Measurements from ENCODE around the gene KCNJ1. TPM values are rescaled to one million over a fixed set of nuclear protein-coding genes. Genes with fewer than 3 reads are reported as not detected.

KCNJ1 gene
- total RNA-seq = not detected in 2 replicates

DNA sequence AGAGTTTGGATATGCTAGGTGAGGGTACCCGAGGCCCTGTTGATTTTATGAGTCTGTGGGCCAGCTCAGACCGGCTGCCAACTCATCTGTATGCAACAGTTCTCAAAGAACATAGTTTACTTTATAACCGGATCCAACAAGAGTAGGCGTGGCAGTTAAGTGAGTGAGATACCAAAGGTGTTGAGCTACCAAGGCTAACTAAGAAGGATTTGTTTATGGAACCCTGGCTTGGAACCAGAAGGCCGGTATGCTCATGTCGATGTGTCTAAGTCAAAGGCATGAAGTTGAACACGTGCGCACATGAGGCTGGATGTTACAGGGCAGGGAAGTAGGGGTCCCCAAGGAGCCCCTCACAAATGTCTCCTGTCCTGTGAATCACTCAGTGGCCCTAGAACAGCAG lies at the start of gene KCNJ1:
Gene KCNJ1 (minus strand): TSS at position 20 of the 400 bp plus-strand sequence. CDS start 27,053 bp downstream, outside the sequence.
- TF ChIP-seq, protein P1, sequence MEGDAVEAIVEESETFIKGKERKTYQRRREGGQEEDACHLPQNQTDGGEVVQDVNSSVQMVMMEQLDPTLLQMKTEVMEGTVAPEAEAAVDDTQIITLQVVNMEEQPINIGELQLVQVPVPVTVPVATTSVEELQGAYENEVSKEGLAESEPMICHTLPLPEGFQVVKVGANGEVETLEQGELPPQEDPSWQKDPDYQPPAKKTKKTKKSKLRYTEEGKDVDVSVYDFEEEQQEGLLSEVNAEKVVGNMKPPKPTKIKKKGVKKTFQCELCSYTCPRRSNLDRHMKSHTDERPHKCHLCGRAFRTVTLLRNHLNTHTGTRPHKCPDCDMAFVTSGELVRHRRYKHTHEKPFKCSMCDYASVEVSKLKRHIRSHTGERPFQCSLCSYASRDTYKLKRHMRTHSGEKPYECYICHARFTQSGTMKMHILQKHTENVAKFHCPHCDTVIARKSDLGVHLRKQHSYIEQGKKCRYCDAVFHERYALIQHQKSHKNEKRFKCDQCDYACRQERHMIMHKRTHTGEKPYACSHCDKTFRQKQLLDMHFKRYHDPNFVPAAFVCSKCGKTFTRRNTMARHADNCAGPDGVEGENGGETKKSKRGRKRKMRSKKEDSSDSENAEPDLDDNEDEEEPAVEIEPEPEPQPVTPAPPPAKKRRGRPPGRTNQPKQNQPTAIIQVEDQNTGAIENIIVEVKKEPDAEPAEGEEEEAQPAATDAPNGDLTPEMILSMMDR (conservative IDR thresholded peaks at IDR 0.05; ENCODE audit: low read depth, low read length) = no peak
- peak within 1 kb of the TSS; percentile 49 for H3K4me3 ChIP-seq (ENCODE audit: low read depth, low read length)
- DNase-seq (ENCODE audit: low read depth) = no peak

DNA sequence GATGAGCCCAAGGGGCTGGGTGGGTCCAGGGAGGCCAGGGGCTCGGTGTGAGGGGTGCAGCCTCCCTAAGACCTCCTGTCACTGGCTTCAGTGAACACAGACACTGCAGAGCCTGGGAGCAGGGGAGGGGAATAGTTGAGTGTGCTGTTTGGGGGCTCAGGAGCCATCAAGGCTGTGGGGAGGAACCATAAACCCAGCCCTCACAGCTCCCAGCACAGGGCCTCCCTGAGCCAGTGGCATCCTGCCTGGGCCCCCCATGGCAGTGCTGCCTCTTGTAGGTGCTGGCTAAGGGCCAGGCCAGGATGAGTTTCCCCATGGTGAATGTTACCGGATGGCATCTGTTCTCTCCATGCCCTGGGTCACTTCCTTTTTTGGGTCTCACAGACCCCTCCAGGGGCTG lies 49.6 kb upstream of the KCNJ1 start:
- TF ChIP-seq, protein P1 (conservative IDR thresholded peaks at IDR 0.05; ENCODE audit: low read depth, low read length) = no peak
- no peak overlapping the region for H3K4me3 ChIP-seq (ENCODE audit: low read depth, low read length)
- DNase-seq (ENCODE audit: low read depth) = no peak

DNA sequence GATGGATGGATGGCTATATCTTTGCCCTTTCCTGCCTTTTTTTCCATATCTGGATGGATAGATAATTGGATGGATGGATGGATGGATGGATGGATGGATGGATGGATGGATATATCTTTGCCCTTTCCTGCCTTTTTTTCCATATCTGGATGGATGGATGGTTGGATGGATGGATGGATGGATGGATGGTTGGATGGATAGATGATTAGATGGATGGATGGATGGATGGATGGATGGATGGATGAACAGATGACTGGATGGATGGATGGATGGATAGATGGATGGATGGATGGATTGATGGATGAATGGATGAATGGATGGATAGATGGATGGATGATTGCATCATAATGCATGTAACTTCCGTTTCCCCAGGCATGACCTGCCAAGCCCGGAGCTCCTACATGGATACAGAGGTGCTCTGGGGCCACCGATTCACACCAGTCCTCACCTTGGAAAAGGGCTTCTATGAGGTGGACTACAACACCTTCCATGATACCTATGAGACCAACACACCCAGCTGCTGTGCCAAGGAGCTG lies 49.0 kb upstream of the KCNJ1 start:
- no peak overlapping the region for H3K4me3 ChIP-seq (ENCODE audit: low read depth, low read length)
- TF ChIP-seq, protein P1 (conservative IDR thresholded peaks at IDR 0.05; ENCODE audit: low read depth, low read length) = no peak
- DNase-seq (ENCODE audit: low read depth) = no peak

DNA sequence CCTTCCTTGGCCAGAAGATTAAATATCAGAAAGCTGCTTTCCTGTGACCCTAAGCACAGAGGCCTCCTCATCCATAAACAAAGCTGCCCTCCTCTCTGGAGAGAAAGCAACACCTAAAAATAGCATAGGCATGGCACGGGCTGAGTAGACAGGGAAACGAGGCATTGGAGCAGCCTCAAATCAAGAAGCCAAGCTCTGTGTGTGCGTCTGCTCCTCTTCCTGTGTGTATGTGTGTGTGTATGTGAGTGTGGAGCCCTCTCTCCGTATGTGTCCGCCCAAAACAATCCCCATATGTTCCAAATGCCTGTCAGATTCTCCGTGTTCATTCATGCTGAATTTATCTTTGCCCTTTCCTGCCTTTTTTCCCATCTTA lies 48.0 kb upstream of the KCNJ1 start:
- DNase-seq (ENCODE audit: low read depth) = no peak
- TF ChIP-seq, protein P1 (conservative IDR thresholded peaks at IDR 0.05; ENCODE audit: low read depth, low read length) = no peak
- H3K4me3 ChIP-seq (ENCODE audit: low read depth, low read length) = no peak overlapping the region

DNA sequence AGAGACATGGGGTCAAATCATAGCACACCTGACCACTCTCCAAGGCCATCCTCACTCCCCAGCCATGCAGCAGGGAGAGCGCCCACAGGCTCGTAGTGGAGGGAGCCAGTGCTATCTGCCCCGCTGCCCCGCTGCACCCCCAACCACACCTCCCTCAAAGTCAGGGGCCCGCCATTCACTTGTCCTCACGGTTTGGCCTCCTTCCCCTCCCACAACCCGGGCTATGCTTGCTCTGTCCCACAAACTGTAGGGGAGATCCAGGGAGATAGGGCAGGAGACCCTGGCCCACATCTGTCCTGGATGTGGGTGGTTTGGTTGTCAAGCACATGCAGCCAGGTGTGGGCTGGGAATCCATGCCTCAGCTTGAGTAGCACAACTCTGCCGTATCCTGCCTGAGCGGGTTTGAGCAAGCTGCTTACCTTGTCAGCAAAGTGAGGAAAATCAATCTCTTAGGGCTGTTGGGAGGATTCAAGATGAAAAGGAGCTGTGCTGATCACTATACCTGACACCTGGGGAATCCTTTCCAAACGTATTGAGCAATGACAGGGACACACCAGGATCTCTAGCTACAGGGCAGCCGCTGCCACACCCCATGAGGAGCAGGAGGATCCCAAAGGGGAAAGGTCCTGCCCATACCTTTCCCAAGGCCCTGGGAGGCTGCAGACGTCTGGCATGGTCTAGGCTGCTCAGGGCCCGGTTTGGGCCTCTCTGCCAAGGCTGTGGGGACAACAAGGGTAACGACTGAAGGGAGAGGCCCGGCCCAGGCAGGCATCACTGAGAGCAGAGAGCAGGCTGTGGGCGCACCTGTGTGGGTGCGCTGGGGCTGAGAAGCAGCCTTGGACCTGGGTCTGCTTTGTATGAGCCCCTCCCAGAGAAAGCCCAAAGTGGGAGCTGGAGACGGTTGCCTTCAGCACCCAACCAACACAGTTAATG lies 47.4 kb upstream of the KCNJ1 start:
- no peak overlapping the region for H3K4me3 ChIP-seq (ENCODE audit: low read depth, low read length)
- TF ChIP-seq, protein P1 (conservative IDR thresholded peaks at IDR 0.05; ENCODE audit: low read depth, low read length) = no peak
- DNase-seq (ENCODE audit: low read depth) = no peak

DNA sequence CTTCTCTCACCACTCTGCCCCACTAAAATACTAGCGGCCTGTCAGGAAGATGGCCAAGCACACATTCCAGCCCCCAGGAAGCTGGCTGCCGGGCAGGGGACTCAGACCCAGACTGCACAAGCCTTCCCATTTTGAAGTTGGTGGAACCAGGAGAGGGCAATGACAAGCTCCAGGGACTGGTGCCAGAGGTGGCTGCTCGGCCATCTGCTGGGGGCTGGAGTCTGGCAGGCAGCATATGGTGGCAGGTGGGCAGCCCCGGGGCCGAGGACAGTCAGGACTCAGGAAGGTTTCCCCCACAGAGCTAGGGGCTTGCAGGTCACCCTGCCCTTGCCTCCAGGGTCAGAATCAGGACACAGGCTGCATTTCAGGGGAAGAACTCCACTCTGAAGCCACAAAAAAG lies 46.7 kb upstream of the KCNJ1 start:
- no peak for DNase-seq (ENCODE audit: low read depth)
- TF ChIP-seq, protein P1 (conservative IDR thresholded peaks at IDR 0.05; ENCODE audit: low read depth, low read length) = no peak
- H3K4me3 ChIP-seq (ENCODE audit: low read depth, low read length) = no peak overlapping the region
